Measurements from ENCODE around the gene C1orf174. TPM values are rescaled to one million over a fixed set of nuclear protein-coding genes. Genes with fewer than 3 reads are reported as not detected.
A peak's percentile ranks its signal among the peaks of the same experiment; 100 is the strongest.

C1orf174 gene
- total and polyA plus RNA-seq, 11 donors = 7.9 to 16.4 (median 11.3) TPM

DNA sequence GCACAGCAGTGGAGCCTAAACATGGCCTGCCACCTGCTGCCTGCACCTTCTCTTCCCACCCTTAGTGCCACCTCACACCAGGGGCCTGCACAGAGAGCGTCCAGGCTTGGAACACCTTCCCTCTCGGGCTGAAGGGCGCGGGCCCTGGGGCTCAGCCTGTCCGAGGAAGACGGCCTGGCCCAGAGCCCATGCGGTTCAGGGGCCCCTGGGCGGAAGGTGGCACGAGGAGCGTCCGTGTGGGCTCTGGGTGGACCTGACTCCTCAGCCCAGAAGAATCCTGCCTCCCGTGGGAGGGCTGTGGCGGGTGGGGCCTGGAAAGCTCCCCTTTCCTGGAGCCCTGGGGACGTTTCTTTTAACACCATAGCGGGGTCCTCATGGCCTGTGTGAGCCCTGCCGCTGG, 23.4 kb downstream of the C1orf174 start:
- Histone ChIP-seq H3K27ac (no peak overlapping the region), H3K9me3 (peaks cover 0 to 17% (median 4%) of the 10 kb centered on the region in 12 donors), H3K4me1 (no peaks in the 10 kb centered on the region), H3K36me3 (peaks cover 2 to 82% (median 53%) of the 10 kb centered on the region in 9 donors), H3K27me3 (no peaks in the 10 kb centered on the region), H3K4me3 (no peak overlapping the region)
- DNase-seq (peak in 1 of 5 donors; percentile 19), ATAC-seq (peak in 1 of 4 donors; percentile 44)
- intact Hi-C loops (cut with DNase I) = no loop called here
- no peak for TF ChIP-seq POLR2A (IDR thresholded peaks at IDR 0.05)
- TF ChIP-seq, protein P1, sequence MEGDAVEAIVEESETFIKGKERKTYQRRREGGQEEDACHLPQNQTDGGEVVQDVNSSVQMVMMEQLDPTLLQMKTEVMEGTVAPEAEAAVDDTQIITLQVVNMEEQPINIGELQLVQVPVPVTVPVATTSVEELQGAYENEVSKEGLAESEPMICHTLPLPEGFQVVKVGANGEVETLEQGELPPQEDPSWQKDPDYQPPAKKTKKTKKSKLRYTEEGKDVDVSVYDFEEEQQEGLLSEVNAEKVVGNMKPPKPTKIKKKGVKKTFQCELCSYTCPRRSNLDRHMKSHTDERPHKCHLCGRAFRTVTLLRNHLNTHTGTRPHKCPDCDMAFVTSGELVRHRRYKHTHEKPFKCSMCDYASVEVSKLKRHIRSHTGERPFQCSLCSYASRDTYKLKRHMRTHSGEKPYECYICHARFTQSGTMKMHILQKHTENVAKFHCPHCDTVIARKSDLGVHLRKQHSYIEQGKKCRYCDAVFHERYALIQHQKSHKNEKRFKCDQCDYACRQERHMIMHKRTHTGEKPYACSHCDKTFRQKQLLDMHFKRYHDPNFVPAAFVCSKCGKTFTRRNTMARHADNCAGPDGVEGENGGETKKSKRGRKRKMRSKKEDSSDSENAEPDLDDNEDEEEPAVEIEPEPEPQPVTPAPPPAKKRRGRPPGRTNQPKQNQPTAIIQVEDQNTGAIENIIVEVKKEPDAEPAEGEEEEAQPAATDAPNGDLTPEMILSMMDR (IDR thresholded peaks at IDR 0.05) = no peak
- WGBS, 4 donors = 91 to 92% (median 91%) methylated on average over 15 to 16 of the region's 16 CpGs

DNA sequence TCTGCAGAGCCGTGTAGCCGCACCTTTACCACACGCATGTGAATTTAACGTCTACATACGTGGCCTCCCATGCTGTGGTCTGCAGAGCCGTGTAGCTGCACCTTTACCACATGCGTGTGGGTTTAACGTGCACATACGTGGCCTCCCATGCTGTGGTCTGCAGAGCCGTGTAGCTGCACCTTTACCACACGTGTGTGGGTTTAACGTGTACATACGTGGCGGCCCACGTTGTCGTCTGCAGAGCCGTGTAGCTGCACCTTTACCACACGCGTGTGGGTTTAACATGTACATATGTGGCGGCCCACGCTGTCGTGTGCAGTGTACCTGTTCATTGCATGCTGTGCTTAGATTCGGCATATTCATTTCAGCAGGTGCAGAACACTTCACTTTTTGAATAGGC, 25.3 kb downstream of the C1orf174 start:
- ATAC-seq = no peak

DNA sequence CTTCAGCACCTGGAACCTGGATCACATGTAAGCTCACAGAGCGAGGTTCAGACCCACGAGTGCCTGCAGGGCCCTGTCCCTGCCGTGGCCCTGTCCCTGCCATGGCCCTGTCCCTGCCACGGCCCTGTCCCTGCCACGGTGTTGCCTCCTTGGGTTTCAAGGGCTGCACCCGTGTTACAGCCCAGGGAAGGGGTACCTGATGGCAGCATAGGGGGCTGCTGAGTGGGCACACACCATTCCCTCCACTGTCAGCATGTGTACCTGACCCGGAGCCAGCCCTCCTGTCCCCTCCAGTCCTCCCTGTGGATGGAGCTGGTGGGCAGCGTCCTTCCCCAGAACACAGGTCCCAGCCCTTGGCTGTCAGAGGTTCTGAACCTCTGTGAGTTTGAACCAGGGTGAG, 27.5 kb downstream of the C1orf174 start:
- Histone ChIP-seq H3K4me1 (no peaks in the 10 kb centered on the region), H3K9me3 (no peaks in the 10 kb centered on the region), H3K36me3 (peaks cover 0 to 82% (median 68%) of the 10 kb centered on the region in 9 donors), H3K27me3 (no peaks in the 10 kb centered on the region), H3K4me3 (no peak overlapping the region), H3K27ac (no peak overlapping the region)
- no peak for ATAC-seq
- no peak for DNase-seq
- 89 to 100% (median 93%) methylated on average over 3 to 8 of the region's 8 CpGs for WGBS, 4 donors
- intact Hi-C loops (cut with DNase I) = no loop called here
- TF ChIP-seq POLR2A (IDR thresholded peaks at IDR 0.05) = no peak
- TF ChIP-seq, protein P1 (IDR thresholded peaks at IDR 0.05) = no peak

More for the DNA sequence above, 25.3 kb downstream of the C1orf174 start:
- H3K27ac ChIP-seq = no peak overlapping the region
- peaks cover 2 to 84% (median 63%) of the 10 kb centered on the region in 9 donors for H3K36me3 ChIP-seq
- no peaks in the 10 kb centered on the region for H3K4me1 ChIP-seq
- DNase-seq = no peak
- H3K9me3 ChIP-seq = peaks cover 0 to 17% (median 4%) of the 10 kb centered on the region in 12 donors
- 93 to 97% (median 94%) methylated on average over 23 of the region's 23 CpGs for WGBS, 4 donors
- no peak overlapping the region for H3K4me3 ChIP-seq
- no peaks in the 10 kb centered on the region for H3K27me3 ChIP-seq
- intact Hi-C loops (cut with DNase I) = no loop called here
- TF ChIP-seq POLR2A (IDR thresholded peaks at IDR 0.05) = no peak
- TF ChIP-seq, protein P1 (IDR thresholded peaks at IDR 0.05) = no peak

DNA sequence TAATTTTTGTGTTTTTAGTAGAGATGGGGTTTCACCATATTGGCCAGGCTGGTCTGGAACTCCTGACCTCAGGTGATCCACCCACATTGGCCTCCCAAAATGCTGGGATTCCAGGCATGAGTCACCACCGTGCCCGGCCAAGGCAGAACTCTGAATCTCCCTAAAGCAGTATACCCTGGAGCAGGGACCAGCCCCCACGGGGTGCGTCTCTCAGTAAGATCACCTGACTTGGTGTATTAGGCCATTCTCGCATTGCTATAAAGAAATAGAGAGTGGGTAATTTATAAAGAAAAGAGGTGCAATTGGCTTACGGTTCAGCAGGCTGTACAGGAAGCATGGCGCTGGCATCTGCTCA, 28.6 kb downstream of the C1orf174 start:
- no peak for TF ChIP-seq POLR2A (IDR thresholded peaks at IDR 0.05)
- TF ChIP-seq, protein P1 (IDR thresholded peaks at IDR 0.05) = no peak
- Histone ChIP-seq H3K27me3 (no peaks in the 10 kb centered on the region), H3K9me3 (no peaks in the 10 kb centered on the region), H3K36me3 (peaks cover 0 to 86% (median 67%) of the 10 kb centered on the region in 9 donors), H3K4me3 (no peak overlapping the region), H3K4me1 (no peaks in the 10 kb centered on the region), H3K27ac (no peak overlapping the region)
- no peak for ATAC-seq
- 92 to 98% (median 96%) methylated on average over 7 of the region's 7 CpGs for WGBS, 4 donors
- intact Hi-C loops (cut with DNase I) = no loop called here
- no peak for DNase-seq

All from heart left ventricle (tissue), 16 donors.